Naive thymus-derived CD4-positive, alpha-beta T cell (primary cell): ENCODE results near the gene INSIG1. TPM values are rescaled to one million over a fixed set of nuclear protein-coding genes. Genes with fewer than 3 reads are reported as not detected.

Experiments
- ATAC-seq: fragments of 150-1000 bp; cut with Tn5 transposase; 2 replicates; pipeline ENCODE4 v1.10.0; 2021; ENCODE audit warnings: mild to moderate bottlenecking, moderate library complexity
- CTCF ChIA-PET: fragments of 350-600 bp; sonication (Branson Sonifier 250); formaldehyde crosslinking; loops from one replicate; lab custom pipeline; 2021; ENCODE audit warnings: antibody characterized with exemption; lab: Charles Lee
- POLR2A ChIA-PET: fragments of 350-600 bp; sonication (Branson Sonifier 250); formaldehyde crosslinking; loops from one replicate; lab custom pipeline; 2021; ENCODE audit warnings: antibody characterized with exemption, inconsistent platforms; lab: Charles Lee
- DNase-seq, 9 donors: peaks; one replicate each; pipeline versions ENCODE4 v3.0.0 to v3.0.0-alpha.2; 2020 to 2022; ENCODE audit warnings: mixed read lengths in 1 of 9
- H3K27ac ChIP-seq: one replicate; pipeline ENCODE4 v1.7.0; 2013; ENCODE audit warnings: mild to moderate bottlenecking, low read depth, low read length, moderate library complexity
- H3K27me3 ChIP-seq, 2 donors: one replicate each; pipeline ENCODE4 v1.7.0; 2013; ENCODE audit warnings: low read length in 2 of 2, mild to moderate bottlenecking in 2 of 2, moderate library complexity in 2 of 2; ENCODE audit not compliant: control insufficient read depth in 2 of 2, insufficient read depth in 2 of 2
- H3K36me3 ChIP-seq, 3 experiments: 1 replicate in 2 of 3; 2 replicates in 1 of 3; pipeline ENCODE4 v1.7.0; 2013; ENCODE audit warnings: low read length in 3 of 3, mild to moderate bottlenecking in 3 of 3, moderate library complexity in 1 of 3; ENCODE audit not compliant: insufficient read depth in 3 of 3, control insufficient read depth in 2 of 3
- H3K4me1 ChIP-seq, 2 donors: one replicate each; pipeline ENCODE4 v1.7.0; 2013; ENCODE audit warnings: low read length in 2 of 2, mild to moderate bottlenecking in 2 of 2, moderate library complexity in 1 of 2; ENCODE audit not compliant: control insufficient read depth in 2 of 2, insufficient read depth in 2 of 2
- H3K4me3 ChIP-seq: 2 replicates; pipeline ENCODE4 v1.7.0; 2013; ENCODE audit warnings: mild to moderate bottlenecking, low read length
- H3K9me3 ChIP-seq, 3 experiments: 1 replicate in 2 of 3; 2 replicates in 1 of 3; pipeline ENCODE4 v1.7.0; 2013; ENCODE audit warnings: low read length in 3 of 3; ENCODE audit not compliant: control insufficient read depth in 2 of 3
- H3K27ac Mint-ChIP-seq, 9 donors: one replicate each; pipeline ENCODE4 v1.8.0; 2020 to 2022; ENCODE audit warnings: mixed read lengths in 9 of 9, mild to moderate bottlenecking in 8 of 9, moderate library complexity in 5 of 9, inconsistent platforms in 2 of 9
- H3K27me3 Mint-ChIP-seq, 5 donors: one replicate each; pipeline ENCODE4 v1.8.0; 2021 to 2022; ENCODE audit warnings: mixed read lengths in 5 of 5, mild to moderate bottlenecking in 1 of 5
- H3K36me3 Mint-ChIP-seq, 5 donors: one replicate each; pipeline ENCODE4 v1.8.0; 2020 to 2022; ENCODE audit warnings: mixed read lengths in 5 of 5, mild to moderate bottlenecking in 3 of 5, inconsistent platforms in 1 of 5
- H3K4me1 Mint-ChIP-seq, 7 donors: one replicate each; pipeline ENCODE4 v1.8.0; 2020 to 2022; ENCODE audit warnings: mixed read lengths in 7 of 7, mild to moderate bottlenecking in 3 of 7, inconsistent platforms in 1 of 7
- H3K4me3 Mint-ChIP-seq, 10 donors: one replicate each; pipeline ENCODE4 v1.8.0; 2020 to 2022; ENCODE audit warnings: mild to moderate bottlenecking in 10 of 10, mixed read lengths in 10 of 10, moderate library complexity in 6 of 10, inconsistent platforms in 2 of 10
- H3K9me3 Mint-ChIP-seq, 11 donors: one replicate each; pipeline ENCODE4 v1.8.0; 2020 to 2022; ENCODE audit warnings: mixed read lengths in 11 of 11, mild to moderate bottlenecking in 4 of 11, inconsistent platforms in 1 of 11, moderate library complexity in 1 of 11
- intact Hi-C, 2 donors: fragments of 100-400 bp; cut with micrococcal nuclease; formaldehyde crosslinking; loops; one replicate each; pipeline ENCODE4 v1.15.1; 2023
- polyA plus RNA-seq, 2 donors: library from polyadenylated mRNA; unstranded; fragments of 300-500 nt; fragmentation: Illumina TruSeq; gene quantifications; one replicate each; pipeline ENCODE4 v1.2.3, GENCODE V29; 2021
- total RNA-seq, 6 experiments: library from RNA in 5 of 6; stranded (reverse) in 5 of 6; gene quantifications; 1 replicate in 5 of 6; 2 replicates in 1 of 6; pipeline ENCODE4 v1.2.3 and lab custom pipeline; 2021 to 2026

Gene INSIG1
- total and polyA plus RNA-seq, 7 experiments from 2014 or later = 22.2 to 70.0 (median 46.3) TPM

DNA sequence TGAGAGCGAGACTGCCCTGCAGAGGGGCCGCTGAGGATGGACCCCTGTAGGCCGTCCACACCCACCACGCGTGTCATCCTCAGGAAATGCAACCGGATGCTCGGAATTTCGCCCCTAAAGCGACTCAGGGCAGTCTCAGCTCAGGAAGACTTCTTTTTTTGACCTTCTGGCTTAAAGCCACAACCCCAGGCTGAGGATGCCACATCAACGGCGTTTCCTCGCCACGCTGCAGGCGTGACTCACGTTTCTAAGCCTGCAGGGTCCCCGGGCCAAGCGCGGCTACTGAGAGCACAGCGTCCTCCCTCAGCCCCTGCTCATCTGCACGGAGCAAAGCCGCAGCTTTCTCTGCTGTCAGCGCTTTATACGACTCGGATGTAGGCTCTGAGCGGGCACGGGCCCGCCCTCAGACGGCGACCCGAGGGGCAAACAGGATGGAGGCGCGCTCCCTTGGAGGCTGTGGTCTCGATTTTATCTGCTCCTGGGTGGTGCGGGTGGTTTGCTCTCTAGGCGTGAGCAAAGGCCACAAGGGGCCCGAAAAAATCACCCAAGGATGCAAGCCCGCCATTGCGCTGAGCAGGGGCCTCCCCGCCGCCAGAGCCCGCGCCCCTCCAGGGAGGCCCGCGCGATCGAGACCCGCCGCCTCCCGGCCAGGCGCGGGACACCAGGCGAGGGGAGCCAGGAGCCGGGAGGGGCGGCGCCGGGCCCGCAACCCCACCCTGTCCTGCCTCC, 726 bp upstream of the INSIG1 start:
- POLR2A ChIA-PET = interaction anchor here (0.5 to 4.8 kb wide), 24 partner anchors 8 to 1596 kb away, joined by 3 to 50 read pairs (median 4); partner anchors contain the start of genes LMBR1 and RBM33
- intact Hi-C loops = loop anchor here (1.0 to 5.0 kb wide), 12 partner anchors 11 to 1841 kb away; partner anchors contain the start of genes PAXIP1 (in 2 of the 2), RBM33 (in 1 of the 2) and UBE3C (in 1 of the 2)
- peaks cover 23 to 59% (median 42%) of the 10 kb centered on the region in 7 donors for H3K4me1 Mint-ChIP-seq
- peak; percentile 68 to 89 (median 84) for DNase-seq
- Histone ChIP-seq H3K4me1 (peaks cover 22 to 37% of the 10 kb centered on the region in 2 donors), H3K4me3 (peak overlapping the region; percentile 59), H3K9me3 (no peaks in the 10 kb centered on the region), H3K36me3 (no peaks in the 10 kb centered on the region), H3K27ac (peak overlapping the region; percentile 78), H3K27me3 (no peaks in the 10 kb centered on the region)
- H3K27me3 Mint-ChIP-seq = peaks cover 0 to 3% (median 0%) of the 10 kb centered on the region in 5 donors
- H3K9me3 Mint-ChIP-seq = peaks cover 0 to 6% (median 0%) of the 10 kb centered on the region in 11 donors
- peak; percentile 51 for ATAC-seq
- peak overlapping the region; percentile 78 to 89 (median 84) for H3K4me3 Mint-ChIP-seq
- H3K27ac Mint-ChIP-seq = peak overlapping the region; percentile 83 to 96 (median 90)
- peaks cover 0 to 44% (median 0%) of the 10 kb centered on the region in 5 donors for H3K36me3 Mint-ChIP-seq
- CTCF ChIA-PET = interaction anchor here (0.7 to 1.4 kb wide), 4 partner anchors 9 to 108 kb away, joined by 3 to 9 read pairs (median 3); no protein-coding TSS in a partner anchor

DNA sequence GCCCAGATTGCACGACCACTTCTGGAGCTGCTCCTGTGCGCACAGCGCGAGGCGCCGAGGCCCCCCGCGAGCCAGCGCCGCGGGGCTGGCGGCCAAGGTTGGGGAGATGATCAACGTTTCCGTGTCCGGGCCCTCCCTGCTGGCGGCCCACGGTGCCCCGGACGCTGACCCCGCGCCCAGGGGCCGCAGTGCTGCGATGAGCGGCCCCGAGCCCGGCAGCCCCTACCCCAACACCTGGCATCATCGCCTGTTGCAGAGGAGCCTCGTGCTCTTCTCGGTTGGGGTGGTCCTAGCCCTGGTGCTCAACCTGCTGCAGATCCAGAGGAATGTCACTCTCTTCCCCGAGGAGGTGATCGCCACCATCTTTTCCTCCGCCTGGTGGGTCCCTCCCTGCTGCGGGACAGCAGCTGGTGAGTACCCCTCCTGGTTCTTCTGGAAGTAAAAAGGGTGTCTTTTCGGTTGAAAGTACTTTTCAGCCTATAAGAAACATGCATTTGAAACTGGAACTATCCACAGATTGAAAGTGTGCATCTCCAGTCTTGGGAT, 683 bp downstream of the INSIG1 start:
- peaks cover 22 to 37% of the 10 kb centered on the region in 2 donors for H3K4me1 ChIP-seq
- peak in 2 of 9 donors; percentile 27 to 28 for DNase-seq
- peak overlapping the region; percentile 73 for H3K4me3 ChIP-seq
- H3K27me3 Mint-ChIP-seq = peaks cover 0 to 3% (median 0%) of the 10 kb centered on the region in 5 donors
- ChIA-PET POLR2A (interaction anchor here (1.1 to 4.8 kb wide), 16 partner anchors 9 to 370 kb away, joined by 3 to 50 read pairs (median 5); partner anchors contain the start of gene PAXIP1), CTCF (interaction anchor here (0.8 to 2.1 kb wide), 4 partner anchors 27 to 93 kb away, joined by 3 to 8 read pairs (median 6); no protein-coding TSS in a partner anchor)
- H3K27me3 ChIP-seq = no peaks in the 10 kb centered on the region
- peaks cover 23 to 58% (median 42%) of the 10 kb centered on the region in 7 donors for H3K4me1 Mint-ChIP-seq
- H3K9me3 ChIP-seq = no peaks in the 10 kb centered on the region
- intact Hi-C loops = loop anchor here (2.0 to 5.0 kb wide), 5 partner anchors 36 to 1342 kb away; partner anchors contain the start of gene RNF32 (in 1 of the 2)
- peaks cover 0 to 6% (median 0%) of the 10 kb centered on the region in 11 donors for H3K9me3 Mint-ChIP-seq
- H3K36me3 Mint-ChIP-seq = peaks cover 0 to 39% (median 0%) of the 10 kb centered on the region in 5 donors
- H3K27ac Mint-ChIP-seq = peak overlapping the region; percentile 91 to 99 (median 97)
- peak overlapping the region; percentile 88 to 97 (median 93) for H3K4me3 Mint-ChIP-seq
- peaks cover 0 to 9% (median 0%) of the 10 kb centered on the region in 3 experiments for H3K36me3 ChIP-seq
- H3K27ac ChIP-seq = peak overlapping the region; percentile 78
- no peak for ATAC-seq

DNA sequence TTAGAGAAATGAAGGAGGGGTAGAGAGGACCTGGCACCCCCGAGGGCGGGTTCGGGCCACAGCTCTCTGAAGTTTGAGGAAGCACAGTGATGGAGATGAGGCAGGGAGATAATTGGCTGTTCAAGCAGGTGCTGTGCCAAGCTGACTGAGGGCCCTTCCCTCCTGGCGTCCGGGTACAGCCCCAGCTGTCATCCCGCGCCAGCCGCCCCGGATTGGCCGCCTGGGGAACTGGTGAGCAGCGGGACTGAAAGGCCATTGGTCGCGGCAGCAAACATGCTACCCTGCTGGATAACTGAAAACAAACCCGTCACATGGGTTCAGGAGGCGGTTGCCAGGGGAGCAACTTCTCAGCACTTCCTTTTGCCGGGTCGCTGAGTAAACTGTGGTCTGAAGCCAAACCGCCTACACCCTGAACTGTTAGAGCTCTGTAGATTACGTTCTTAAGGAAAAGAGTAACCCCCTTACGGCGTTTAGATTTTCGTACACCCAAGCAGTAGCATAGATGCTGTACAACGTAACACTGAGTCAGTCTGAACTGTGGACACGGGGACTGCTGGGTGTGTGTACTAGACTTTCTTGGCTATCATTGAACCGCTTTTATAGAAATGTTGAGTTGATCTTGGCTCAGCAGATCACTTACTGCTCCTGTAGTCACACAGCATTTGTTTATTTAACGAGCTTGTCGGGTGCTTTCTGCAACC, 1.3 kb downstream of the INSIG1 start:
- peak; percentile 81 for ATAC-seq
- H3K27ac Mint-ChIP-seq = peak overlapping the region; percentile 91 to 99 (median 97)
- H3K4me3 Mint-ChIP-seq = peak overlapping the region; percentile 88 to 97 (median 93)
- no peaks in the 10 kb centered on the region for H3K9me3 ChIP-seq
- H3K27ac ChIP-seq = peak overlapping the region; percentile 78
- H3K36me3 ChIP-seq = peaks cover 2 to 13% (median 4%) of the 10 kb centered on the region in 3 experiments
- peaks cover 22 to 37% of the 10 kb centered on the region in 2 donors for H3K4me1 ChIP-seq
- peak; percentile 86 to 98 (median 98) for DNase-seq
- peaks cover 0 to 6% (median 0%) of the 10 kb centered on the region in 11 donors for H3K9me3 Mint-ChIP-seq
- intact Hi-C loops = loop anchor here (1.0 to 5.0 kb wide), 10 partner anchors 37 to 1342 kb away; partner anchors contain the start of genes RBM33 (in 1 of the 2) and RNF32 (in 1 of the 2)
- peaks cover 23 to 62% (median 42%) of the 10 kb centered on the region in 7 donors for H3K4me1 Mint-ChIP-seq
- peaks cover 0 to 3% (median 0%) of the 10 kb centered on the region in 5 donors for H3K27me3 Mint-ChIP-seq
- ChIA-PET CTCF (interaction anchor here (0.8 to 2.1 kb wide), 4 partner anchors 27 to 94 kb away, joined by 3 to 8 read pairs (median 6); no protein-coding TSS in a partner anchor), POLR2A (interaction anchor here (0.9 to 4.8 kb wide), 15 partner anchors 8 to 371 kb away, joined by 3 to 50 read pairs (median 5); partner anchors contain the start of gene PAXIP1)
- peak overlapping the region; percentile 73 for H3K4me3 ChIP-seq
- peaks cover 0 to 37% (median 0%) of the 10 kb centered on the region in 5 donors for H3K36me3 Mint-ChIP-seq
- H3K27me3 ChIP-seq = no peaks in the 10 kb centered on the region

DNA sequence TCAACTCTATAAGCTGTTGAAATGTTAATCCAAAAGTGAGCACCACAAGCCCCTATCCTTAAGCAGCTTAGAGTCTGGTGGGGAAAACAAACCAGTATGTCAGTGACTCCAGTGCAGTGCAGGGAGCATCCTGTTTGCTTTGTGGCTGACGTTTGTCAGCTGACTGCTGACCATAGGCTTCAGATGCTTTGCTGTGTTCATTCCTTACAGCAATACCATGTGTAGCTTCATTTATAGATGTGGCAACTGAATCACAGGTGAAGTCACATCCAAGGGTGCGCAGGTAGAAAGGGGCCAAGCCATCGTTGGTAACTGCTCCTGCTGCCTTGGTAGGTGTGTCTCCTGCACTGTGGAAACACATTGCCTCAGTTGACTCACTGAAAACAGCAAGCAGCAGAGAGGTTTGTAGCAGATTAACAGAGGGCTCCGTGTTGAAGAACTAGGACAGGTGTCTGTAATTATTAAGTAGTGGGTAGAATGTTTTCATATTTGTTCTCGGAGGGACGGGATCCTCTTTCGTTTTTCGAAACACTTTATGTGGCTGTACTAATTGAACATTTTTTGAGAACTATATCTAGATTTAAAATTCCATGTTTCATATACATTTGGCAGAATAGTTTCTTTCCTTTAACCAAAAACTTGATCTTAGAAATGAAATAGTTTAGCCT, 2.0 kb downstream of the INSIG1 start:
- H3K9me3 ChIP-seq = no peaks in the 10 kb centered on the region
- Mint-ChIP-seq H3K27me3 (peaks cover 0 to 3% (median 0%) of the 10 kb centered on the region in 5 donors), H3K4me1 (peaks cover 23 to 60% (median 42%) of the 10 kb centered on the region in 7 donors), H3K9me3 (peaks cover 0 to 3% (median 0%) of the 10 kb centered on the region in 11 donors), H3K4me3 (peak overlapping the region; percentile 88 to 97 (median 93)), H3K36me3 (peaks cover 0 to 34% (median 5%) of the 10 kb centered on the region in 5 donors), H3K27ac (peak overlapping the region; percentile 91 to 99 (median 97))
- peaks cover 22 to 37% of the 10 kb centered on the region in 2 donors for H3K4me1 ChIP-seq
- ChIA-PET POLR2A (interaction anchor here (0.7 to 4.8 kb wide), 15 partner anchors 7 to 372 kb away, joined by 3 to 50 read pairs (median 5); partner anchors contain the start of gene PAXIP1), CTCF (interaction anchor here (0.8 to 2.1 kb wide), 4 partner anchors 26 to 95 kb away, joined by 3 to 8 read pairs (median 6); no protein-coding TSS in a partner anchor)
- DNase-seq = peak in 3 of 9 donors; percentile 38 to 55 (median 48)
- H3K27me3 ChIP-seq = no peaks in the 10 kb centered on the region
- ATAC-seq = no peak
- H3K27ac ChIP-seq = peak overlapping the region; percentile 78
- peak overlapping the region; percentile 57 for H3K4me3 ChIP-seq
- H3K36me3 ChIP-seq = peaks cover 8 to 19% (median 9%) of the 10 kb centered on the region in 3 experiments
- intact Hi-C loops = loop anchor here (1.0 to 5.0 kb wide), 10 partner anchors 37 to 1341 kb away; partner anchors contain the start of genes RBM33 (in 1 of the 2) and RNF32 (in 1 of the 2)

DNA sequence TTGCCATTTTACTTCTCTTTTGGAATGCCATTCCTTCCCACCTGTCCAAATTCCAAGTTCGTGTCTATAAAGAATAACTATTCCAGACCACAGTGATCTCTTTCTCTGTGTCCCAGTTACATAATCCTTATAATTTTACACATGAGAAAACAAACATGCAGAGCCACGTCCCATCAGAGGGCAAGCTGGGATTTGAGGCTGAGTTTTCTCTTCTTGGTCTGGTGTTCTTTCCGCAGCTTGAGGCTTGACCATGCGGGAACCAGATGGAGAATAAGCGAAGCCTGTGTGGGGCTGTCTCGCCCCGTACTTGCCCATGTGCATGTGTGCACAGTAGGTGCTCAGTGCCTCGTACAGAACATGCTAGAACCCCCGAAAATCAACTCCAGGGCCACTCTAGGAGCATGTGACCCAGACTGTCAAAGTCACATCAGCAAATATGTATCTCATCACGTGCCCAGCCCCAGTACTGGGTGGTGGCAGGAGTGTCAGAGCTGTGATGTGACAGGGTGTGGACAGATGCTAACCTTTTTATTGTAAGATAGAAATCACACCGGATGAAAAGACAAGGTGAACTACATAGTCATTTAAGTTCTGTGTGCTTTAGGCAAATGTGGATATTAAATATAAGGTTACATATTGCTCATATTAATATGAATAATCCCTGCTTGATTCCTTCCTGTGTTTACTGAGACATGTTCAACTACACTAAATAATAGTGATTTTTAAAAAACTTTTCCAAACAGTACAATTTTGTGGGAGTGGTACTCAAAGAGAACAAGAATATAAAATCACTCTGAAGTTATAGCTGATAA, 3.2 kb downstream of the INSIG1 start:
- no peak for DNase-seq
- H3K36me3 ChIP-seq = peaks cover 8 to 26% (median 9%) of the 10 kb centered on the region in 3 experiments
- no peak overlapping the region for H3K4me3 ChIP-seq
- ATAC-seq = no peak
- peak overlapping the region; percentile 78 for H3K27ac ChIP-seq
- Mint-ChIP-seq H3K27ac (peak overlapping the region; percentile 78 to 98 (median 91)), H3K9me3 (peaks cover 0 to 3% (median 0%) of the 10 kb centered on the region in 11 donors), H3K4me3 (peak overlapping the region in 8 of 10 donors; percentile 3 to 91 (median 54)), H3K4me1 (peaks cover 26 to 60% (median 39%) of the 10 kb centered on the region in 7 donors), H3K27me3 (peaks cover 0 to 3% (median 0%) of the 10 kb centered on the region in 5 donors), H3K36me3 (peaks cover 0 to 32% (median 10%) of the 10 kb centered on the region in 5 donors)
- intact Hi-C loops = no loop called here
- H3K27me3 ChIP-seq = no peaks in the 10 kb centered on the region
- POLR2A ChIA-PET = interaction anchor here (0.7 kb wide), 1 partner anchor 373 kb away, joined by 4 read pairs; no protein-coding TSS in a partner anchor
- peaks cover 22 to 37% of the 10 kb centered on the region in 2 donors for H3K4me1 ChIP-seq
- CTCF ChIA-PET = interaction anchor here (1.5 kb wide), 1 partner anchor 44 kb away, joined by 8 read pairs; no protein-coding TSS in a partner anchor
- no peaks in the 10 kb centered on the region for H3K9me3 ChIP-seq
